IMR-90 (cell line): ENCODE measurements around the gene DAAM1. TPM values are rescaled to one million over a fixed set of nuclear protein-coding genes. Genes with fewer than 3 reads are reported as not detected.

ENCODE experiments used
- ATAC-seq: fragments of 200-7000 bp; cut with Tn5 transposase; 2 replicates; pipeline ENCODE4 v1.9.1; 2020; ENCODE audit warnings: low read depth, mild to moderate bottlenecking, moderate library complexity
- BruUV-seq: library from RNA; stranded (reverse); fragments of 400-500 nt; replicated peaks from 2 replicates; lab custom pipeline; 2021; lab: Mats Ljungman, UMichigan
- CTCF ChIA-PET: fragments of 300-600 bp; formaldehyde crosslinking; extraction: SDS; loops from one replicate; lab custom pipeline; 2021; ENCODE audit warnings: antibody characterized with exemption; lab: Yijun Ruan, JAX
- POLR2A ChIA-PET: fragments of 300-600 bp; sonication (Branson Sonifier 250); formaldehyde crosslinking; loops from one replicate; lab custom pipeline; 2022; ENCODE audit warnings: antibody characterized with exemption; ENCODE audit not compliant: unreplicated experiment; lab: Charles Lee
- DNase-seq: peaks from one replicate; pipeline ENCODE4 v3.0.0; 2013
- H2AFZ ChIP-seq: replicated peaks from 2 replicates; pipeline ENCODE3; 2013; ENCODE audit warnings: low read length, mild to moderate bottlenecking; ENCODE audit not compliant: poor library complexity
- H2AK5ac ChIP-seq: 2 replicates; pipeline ENCODE4 v1.6.1; 2013; ENCODE audit warnings: low read depth, low read length, inconsistent platforms
- H2AK9ac ChIP-seq: replicated peaks from 2 replicates; pipeline ENCODE3; 2013; ENCODE audit warnings: mild to moderate bottlenecking, low read depth, low read length, moderate library complexity; ENCODE audit not compliant: poor library complexity
- H2BK120ac ChIP-seq: 2 replicates; pipeline ENCODE4 v1.6.1; 2013; ENCODE audit warnings: low read depth, low read length, inconsistent platforms
- H2BK15ac ChIP-seq: 3 replicates; pipeline ENCODE4 v1.6.1; 2013; ENCODE audit warnings: low read depth, low read length, inconsistent platforms
- H2BK20ac ChIP-seq: 2 replicates; pipeline ENCODE4 v1.6.1; 2013; ENCODE audit warnings: low read depth, mild to moderate bottlenecking, inconsistent platforms, low read length, moderate library complexity
- H2BK5ac ChIP-seq: 2 replicates; pipeline ENCODE4 v1.6.1; 2013; ENCODE audit warnings: mild to moderate bottlenecking, low read depth, low read length, inconsistent platforms; ENCODE audit not compliant: poor library complexity, severe bottlenecking
- H3K14ac ChIP-seq: replicated peaks from 2 replicates; pipeline ENCODE4 v1.6.1; 2013; ENCODE audit warnings: low read depth, low read length, inconsistent platforms
- H3K18ac ChIP-seq: 2 replicates; pipeline ENCODE4 v1.6.1; 2013; ENCODE audit warnings: low read depth, low read length, control low read depth
- H3K23ac ChIP-seq: 2 replicates; pipeline ENCODE4 v1.6.1; 2013; ENCODE audit warnings: low read depth, low read length, inconsistent platforms
- H3K27ac ChIP-seq: 2 replicates; pipeline ENCODE4 v1.5.1; 2013; ENCODE audit warnings: mild to moderate bottlenecking, control low read depth, low read length; ENCODE audit not compliant: insufficient read depth
- H3K27me3 ChIP-seq: 2 replicates; pipeline ENCODE4 v1.6.1; 2013; ENCODE audit warnings: low read length; ENCODE audit not compliant: control insufficient read depth, insufficient read depth
- H3K36me3 ChIP-seq: 2 replicates; pipeline ENCODE4 v1.6.1; 2013; ENCODE audit warnings: low read length, mixed read lengths; ENCODE audit not compliant: control insufficient read depth, insufficient read depth
- H3K4ac ChIP-seq: 2 replicates; pipeline ENCODE4 v1.6.1; 2013; ENCODE audit warnings: low read depth, low read length, inconsistent platforms
- H3K4me1 ChIP-seq: 2 replicates; pipeline ENCODE4 v1.6.1; 2013; ENCODE audit warnings: low read length, mixed read lengths; ENCODE audit not compliant: control insufficient read depth, insufficient read depth
- H3K4me2 ChIP-seq: 2 replicates; pipeline ENCODE4 v1.6.1; 2013; ENCODE audit warnings: low read depth, mild to moderate bottlenecking, control low read depth, low read length, moderate library complexity
- H3K4me3 ChIP-seq: 2 replicates; pipeline ENCODE4 v1.5.1; 2013; ENCODE audit warnings: low read depth, mild to moderate bottlenecking, control low read depth, low read length, moderate library complexity; ENCODE audit not compliant: insufficient read depth
- H3K56ac ChIP-seq: 2 replicates; pipeline ENCODE4 v1.6.1; 2013; ENCODE audit warnings: low read length, inconsistent platforms; ENCODE audit not compliant: insufficient read depth; ENCODE audit errors: extremely low read depth
- H3K79me1 ChIP-seq, 2 experiments: 2 replicates each; pipeline ENCODE4 v1.6.1; 2013; ENCODE audit warnings: low read length in 2 of 2, inconsistent platforms in 1 of 2, low read depth in 1 of 2
- H3K9ac ChIP-seq: 2 replicates; pipeline ENCODE4 v1.6.1; 2013; ENCODE audit warnings: low read depth, low read length, control low read depth
- H3K9me1 ChIP-seq: 2 replicates; pipeline ENCODE4 v1.6.1; 2013; ENCODE audit warnings: low read length, inconsistent platforms; ENCODE audit not compliant: insufficient read depth
- H3K9me3 ChIP-seq: 2 replicates; pipeline ENCODE4 v1.6.1; 2013; ENCODE audit warnings: low read length; ENCODE audit not compliant: control insufficient read depth, insufficient read depth
- H4K20me1 ChIP-seq: 2 replicates; pipeline ENCODE4 v1.6.1; 2013; ENCODE audit warnings: low read length, inconsistent platforms; ENCODE audit not compliant: insufficient read depth
- H4K5ac ChIP-seq: 2 replicates; pipeline ENCODE4 v1.6.1; 2013; ENCODE audit warnings: mild to moderate bottlenecking, low read depth, low read length, control low read depth
- H4K8ac ChIP-seq, 2 experiments: 2 replicates each; pipeline ENCODE4 v1.6.1; 2013; ENCODE audit warnings: low read depth in 2 of 2, low read length in 2 of 2, control low read depth in 1 of 2, inconsistent platforms in 1 of 2
- H4K91ac ChIP-seq: 2 replicates; pipeline ENCODE4 v1.6.1; 2013; ENCODE audit warnings: low read depth, low read length, inconsistent platforms; ENCODE audit not compliant: insufficient read depth
- CEBPB ChIP-seq: IDR thresholded peaks from 2 replicates; pipeline ENCODE4 v1.6.1; 2012; ENCODE audit warnings: low read depth, low read length, improper control_type of control experiment
- CHD1 ChIP-seq: IDR thresholded peaks from 2 replicates; pipeline ENCODE4 v1.6.1; 2012; ENCODE audit warnings: low read depth, low read length, improper control_type of control experiment
- CTCF ChIP-seq: conservative IDR thresholded peaks from 2 replicates; pipeline ENCODE4 v1.5.1; 2012; ENCODE audit warnings: mild to moderate bottlenecking, low read depth, low read length, improper control_type of control experiment
- FOS ChIP-seq: fragments of 150-350 bp; IDR thresholded peaks from 2 replicates; pipeline ENCODE4 v1.6.1; 2016; ENCODE audit warnings: low read depth, low read length
- MAFK ChIP-seq: IDR thresholded peaks from 2 replicates; pipeline ENCODE4 v1.6.1; 2012; ENCODE audit warnings: low read depth, low read length, improper control_type of control experiment
- MAZ ChIP-seq: IDR thresholded peaks from 2 replicates; pipeline ENCODE4 v1.6.1; 2012; ENCODE audit warnings: low read depth, mild to moderate bottlenecking, low read length, improper control_type of control experiment, moderate library complexity, borderline replicate concordance
- NFE2L2 ChIP-seq: fragments of 150-350 bp; IDR thresholded peaks from 2 replicates; pipeline ENCODE4 v1.6.1; 2016; ENCODE audit warnings: low read depth, mild to moderate bottlenecking, low read length
- POLR2A ChIP-seq: IDR thresholded peaks from 2 replicates; pipeline ENCODE4 v1.6.1; 2012; ENCODE audit warnings: mild to moderate bottlenecking, low read depth, low read length
- RAD21 ChIP-seq: IDR thresholded peaks from 2 replicates; pipeline ENCODE4 v1.6.1; 2012; ENCODE audit warnings: low read length, improper control_type of control experiment
- RCOR1 ChIP-seq: IDR thresholded peaks from 2 replicates; pipeline ENCODE4 v1.6.1; 2012; ENCODE audit warnings: mild to moderate bottlenecking, low read length, improper control_type of control experiment; ENCODE audit not compliant: insufficient replicate concordance
- RFX5 ChIP-seq: IDR thresholded peaks from 2 replicates; pipeline ENCODE4 v1.8.0; 2012; ENCODE audit warnings: low read depth, mild to moderate bottlenecking, low read length, moderate library complexity
- WGBS, 2 experiments: methylation state at CpG; one replicate each; pipeline versions ENCODE4 v1.1.5 to v1.1.7; 2013; ENCODE audit warnings: missing lambda C conversion rate in 2 of 2; ENCODE audit not compliant: insufficient read length in 1 of 2; ENCODE audit errors: extremely low coverage in 2 of 2; 5-methylcytosine and 5-hydroxymethylcytosine counted together
- dilution Hi-C: fragments of 300-500 bp; cut with HindIII; formaldehyde crosslinking; loops from one replicate; pipeline ENCODE4 v1.14.3; 2018; ENCODE audit warnings: low sequenced_read_pairs; ENCODE audit not compliant: unreplicated experiment
- in situ Hi-C: fragments of 300-500 bp; cut with MboI; formaldehyde crosslinking; loops from 3 replicates; pipeline ENCODE4 v1.14.3; 2019; ENCODE audit warnings: low sequenced_read_pairs, inconsistent platforms, mixed read lengths
- intact Hi-C: fragments of 100-400 bp; cut with micrococcal nuclease; formaldehyde crosslinking; loops from 2 replicates; pipeline ENCODE4 v1.10.0; 2022
- polyA plus RNA-seq, 3 experiments: library from polyadenylated mRNA; depleted of rRNA; stranded (reverse); fragments of >200 nt; gene quantifications; 2 replicates each; pipeline ENCODE4 v1.2.3, GENCODE V29; 2012; ENCODE audit warnings: low replicate concordance in 1 of 3
- total RNA-seq: library from RNA; depleted of rRNA; stranded (reverse); fragments of >200 nt; gene quantifications from 2 replicates; pipeline ENCODE4 v1.2.3, GENCODE V29; 2012
- TF ChIP-seq, protein P1 (sequence below): fragments of 150-350 bp; IDR thresholded peaks from 2 replicates; pipeline ENCODE4 v1.6.1; 2017; ENCODE audit warnings: mild to moderate bottlenecking, antibody characterized with exemption, low read length, low read depth

Gene DAAM1
- total and polyA plus RNA-seq, 2 of the 4 experiments (the other 2 are of a cell fraction): 4.8 to 5.4 TPM

DNA sequence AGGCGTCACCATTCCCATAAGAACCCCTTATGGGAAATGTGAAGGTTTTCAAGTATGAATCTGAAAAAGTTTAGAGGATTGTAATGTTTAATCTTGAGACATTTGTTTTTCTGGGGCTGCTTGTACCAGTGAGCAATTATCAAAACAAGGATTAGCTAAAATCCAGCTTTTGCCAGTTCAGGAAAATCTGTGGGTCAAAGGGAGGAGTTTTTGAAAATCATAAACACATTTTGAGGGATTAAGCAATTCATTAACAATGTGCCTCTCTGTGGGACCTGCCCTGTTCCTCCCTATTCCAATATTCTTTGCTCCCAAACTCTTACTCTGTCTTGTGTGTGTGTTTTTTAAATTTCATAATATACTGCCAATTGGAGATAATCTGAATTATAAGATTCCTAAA lies 11.7 kb upstream of the DAAM1 start:
- Histone ChIP-seq H3K27ac (no peak overlapping the region), H2AK9ac (no peak overlapping the region)

More for the DNA sequence above, 11.7 kb upstream of the DAAM1 start:
- peaks cover 27% of the 10 kb centered on the region for H3K27me3 ChIP-seq
- no peak overlapping the region for H3K23ac ChIP-seq
- no peak for TF ChIP-seq NFE2L2
- TF ChIP-seq POLR2A: no peak
- no peak for TF ChIP-seq FOS
- TF ChIP-seq RAD21: no peak
- no peak for TF ChIP-seq RCOR1
- no peak for TF ChIP-seq CTCF
- no peak for TF ChIP-seq MAFK
- no peak for TF ChIP-seq MAZ
- TF ChIP-seq RFX5: no peak
- TF ChIP-seq, protein P1, sequence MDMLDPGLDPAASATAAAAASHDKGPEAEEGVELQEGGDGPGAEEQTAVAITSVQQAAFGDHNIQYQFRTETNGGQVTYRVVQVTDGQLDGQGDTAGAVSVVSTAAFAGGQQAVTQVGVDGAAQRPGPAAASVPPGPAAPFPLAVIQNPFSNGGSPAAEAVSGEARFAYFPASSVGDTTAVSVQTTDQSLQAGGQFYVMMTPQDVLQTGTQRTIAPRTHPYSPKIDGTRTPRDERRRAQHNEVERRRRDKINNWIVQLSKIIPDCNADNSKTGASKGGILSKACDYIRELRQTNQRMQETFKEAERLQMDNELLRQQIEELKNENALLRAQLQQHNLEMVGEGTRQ: no peak
- no peak for TF ChIP-seq CEBPB
- no peak for TF ChIP-seq CHD1
- no peaks in the 10 kb centered on the region for H3K9me1 ChIP-seq
- no peaks in the 10 kb centered on the region for H3K9me3 ChIP-seq
- POLR2A ChIA-PET: no interaction called here
- no peak overlapping the region for H4K8ac ChIP-seq
- no peak overlapping the region for H3K18ac ChIP-seq
- dilution Hi-C loops (no loop called here), intact Hi-C loops (no loop called here), in situ Hi-C loops (no loop called here)
- H3K4me2 ChIP-seq: no peak overlapping the region
- no peak overlapping the region for H3K4ac ChIP-seq
- no peak overlapping the region for H4K91ac ChIP-seq
- DNase-seq (no peak), ATAC-seq (no peak)
- no peaks in the 10 kb centered on the region; the same call in 1 of the 2 replicates for H3K4me1 ChIP-seq
- BruUV-seq: no TSS peak
- no peak overlapping the region for H2AK5ac ChIP-seq
- H4K5ac ChIP-seq: no peak overlapping the region
- H4K20me1 ChIP-seq: no peaks in the 10 kb centered on the region
- no peaks in the 10 kb centered on the region for H3K79me1 ChIP-seq
- no peak overlapping the region for H2AFZ ChIP-seq
- H2BK120ac ChIP-seq: no peak overlapping the region
- CTCF ChIA-PET: no interaction called here
- no peak overlapping the region for H2BK15ac ChIP-seq
- H3K36me3 ChIP-seq: no peaks in the 10 kb centered on the region
- no peak overlapping the region for H2BK20ac ChIP-seq
- no peak overlapping the region for H3K4me3 ChIP-seq
- H3K14ac ChIP-seq: no peak overlapping the region
- no CpG with 5 or more reads among the region's 1 CpG for WGBS, 2 experiments
- no peak overlapping the region for H3K56ac ChIP-seq
- H2BK5ac ChIP-seq: no peak overlapping the region
- no peak overlapping the region for H3K9ac ChIP-seq
